NCI-H146 treated with DMSO at 0.1 percent for 48 hours (cell line): Measurements from ENCODE around the gene USP31.

Experiments
- DNase-seq: peaks from one replicate; lab custom pipeline; 2025; ENCODE audit not compliant: unreplicated experiment; lab: John Stamatoyannopoulos, UW

Gene USP31

GRCh38 chr16:23025692-23026307 lies 123.5 kb downstream of the USP31 start:
- no peak for DNase-seq

GRCh38 chr16:23024044-23024443 lies 125.2 kb downstream of the USP31 start:
- no peak for DNase-seq

GRCh38 chr16:23020084-23020483 lies 129.2 kb downstream of the USP31 start:
- no peak for DNase-seq

DNA sequence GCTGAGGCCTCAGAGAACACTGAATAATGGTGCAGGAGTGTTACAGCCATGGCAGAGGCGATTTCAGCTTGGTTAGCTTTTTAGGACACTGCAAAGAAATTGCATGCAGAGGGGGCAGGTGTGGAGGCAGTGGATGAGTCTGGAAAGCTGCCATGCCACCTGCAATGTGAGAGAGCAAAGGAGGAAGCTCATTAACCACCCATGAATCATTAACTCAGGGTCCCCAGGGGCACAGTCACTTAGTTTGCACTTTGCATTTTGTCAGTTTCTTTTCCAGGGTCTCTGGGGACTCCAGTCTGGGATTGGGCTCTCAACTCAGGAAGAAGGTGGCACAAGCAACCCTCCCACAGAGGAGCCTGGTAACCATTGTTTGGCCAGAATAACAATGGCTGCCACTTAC lies 132.9 kb downstream of the USP31 start:
- DNase-seq, result no peak

DNA sequence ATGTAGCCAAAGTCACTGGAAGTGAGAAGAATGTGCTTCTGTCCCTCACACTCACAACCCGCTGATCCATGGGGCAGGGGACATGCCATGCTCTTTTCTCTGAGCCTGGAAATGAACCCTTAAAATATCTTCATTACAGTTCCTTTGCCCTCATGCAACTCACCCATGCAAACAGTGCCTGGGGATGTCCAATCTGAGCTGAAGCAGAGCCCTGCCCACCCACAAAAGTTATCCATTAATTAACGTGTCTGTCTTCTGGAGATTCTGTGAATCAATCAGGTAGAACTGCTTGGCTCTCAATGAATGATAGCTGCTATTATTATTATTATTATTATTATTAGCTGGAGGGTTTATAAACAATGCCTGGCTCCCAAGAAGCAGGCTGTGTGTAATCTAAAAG lies 133.7 kb downstream of the USP31 start:
- no peak for DNase-seq

DNA sequence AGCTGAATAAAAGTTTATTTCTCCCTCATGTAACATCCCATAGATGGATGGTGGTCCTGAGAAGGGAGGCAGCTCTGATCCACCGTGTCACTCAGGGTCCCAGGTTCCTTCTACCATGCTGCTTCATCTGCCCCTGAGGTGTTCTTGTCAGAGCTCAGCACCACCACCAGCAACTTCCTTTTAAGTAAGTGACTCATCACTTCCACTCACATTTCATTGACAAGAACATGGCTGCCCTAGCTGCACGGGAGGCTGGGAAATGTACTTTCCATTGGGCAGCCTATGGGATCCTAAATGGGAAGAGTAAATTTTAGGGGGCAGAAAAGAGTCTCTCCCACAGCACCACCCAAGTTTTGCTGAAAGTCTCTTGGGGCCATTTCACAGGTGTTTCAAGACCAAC lies 134.7 kb downstream of the USP31 start:
- DNase-seq, result no peak
